ENCODE results near the gene MIOS.

MIOS gene

DNA sequence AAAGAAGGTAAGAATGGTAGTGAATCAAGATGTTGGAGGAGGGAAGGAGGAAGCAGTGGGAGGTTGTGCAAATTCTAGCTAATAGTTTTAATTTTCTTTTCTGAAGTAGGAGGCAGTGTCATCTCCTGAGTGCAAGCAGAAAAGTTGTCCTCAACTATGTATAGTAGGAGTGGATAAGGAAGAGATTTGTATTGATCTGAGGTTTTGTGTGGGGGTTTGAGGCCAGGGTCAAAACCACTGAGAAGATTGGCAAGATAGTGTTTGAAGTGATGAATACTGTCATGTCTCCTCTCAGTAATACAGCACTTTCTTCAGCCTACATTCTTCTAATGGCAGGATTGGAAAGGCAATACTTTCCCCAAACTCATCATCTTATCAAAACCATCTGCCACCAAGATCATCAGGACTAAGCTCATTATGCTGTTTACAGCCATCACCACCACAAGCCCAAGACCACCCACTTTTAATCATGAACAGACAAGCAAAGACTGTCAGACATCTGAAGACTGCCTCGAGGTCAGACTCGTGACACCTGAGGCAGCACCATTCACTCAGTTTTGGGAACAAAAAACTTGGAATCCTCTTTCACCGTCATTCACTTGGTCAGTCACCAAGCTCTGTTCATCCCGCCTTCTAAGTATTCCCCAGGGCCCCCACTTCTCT, 1.5 kb upstream of the MIOS start:
- Histone ChIP-seq H3K27me3 (no peaks in the 10 kb centered on the region), H4K20me1 (no peaks in the 10 kb centered on the region), H3K9me3 (peaks cover 10% of the 10 kb centered on the region), H3K27ac (no peak overlapping the region), H3K4me2 (no peak overlapping the region), H3K4me1 (peaks cover 30% of the 10 kb centered on the region), H3K36me3 (peaks cover 8% of the 10 kb centered on the region; the same call in 1 of the 2 replicates), H3K9ac (no peak overlapping the region), H3K4me3 (no peak overlapping the region)
- no peak for TF ChIP-seq Cebpa-rat (IDR thresholded peaks at IDR 0.05)

DNA sequence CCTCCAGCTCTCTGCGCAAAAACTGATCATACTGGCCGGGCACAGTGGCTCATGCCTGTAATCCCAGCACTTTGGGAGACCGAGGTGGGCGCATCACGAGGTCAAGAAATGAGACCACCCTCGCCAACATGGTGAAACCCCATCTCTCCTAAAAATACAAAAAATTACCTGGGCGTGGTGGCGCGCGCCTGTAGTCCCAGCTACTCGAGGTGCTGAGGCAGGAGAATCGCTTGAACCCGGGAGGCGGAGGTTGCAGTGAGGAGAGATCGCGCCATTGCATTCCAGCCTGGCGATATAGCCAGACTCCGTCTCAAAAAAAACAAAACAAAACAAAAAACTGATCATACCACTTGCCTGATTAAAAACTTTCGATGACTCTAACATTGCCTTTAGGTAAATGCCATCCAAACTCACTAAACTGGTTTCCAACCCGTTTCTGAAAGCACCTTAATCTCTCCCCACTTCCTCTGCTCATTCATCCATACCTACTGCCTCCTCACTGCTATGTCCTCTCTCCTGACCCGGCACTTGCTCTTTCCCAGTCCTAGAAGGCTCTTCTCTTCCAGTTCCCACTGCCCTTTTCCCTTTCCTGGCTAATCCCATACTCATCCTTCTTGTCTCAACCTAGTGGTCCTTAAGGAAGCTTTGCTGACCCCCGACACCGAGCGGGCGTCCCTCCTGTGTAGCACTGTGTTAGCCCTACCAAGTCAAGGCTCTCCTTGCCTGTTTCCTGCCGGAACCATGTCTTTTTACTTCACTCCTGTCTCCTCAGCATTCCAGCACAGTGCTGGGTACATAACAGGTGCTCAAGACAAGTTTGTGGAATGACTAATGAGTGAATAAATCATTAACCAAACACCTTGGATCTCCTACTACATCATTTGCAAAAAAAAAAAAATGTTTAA, 686 bp upstream of the MIOS start:
- peak overlapping the region; percentile 96 for H3K27ac ChIP-seq

DNA sequence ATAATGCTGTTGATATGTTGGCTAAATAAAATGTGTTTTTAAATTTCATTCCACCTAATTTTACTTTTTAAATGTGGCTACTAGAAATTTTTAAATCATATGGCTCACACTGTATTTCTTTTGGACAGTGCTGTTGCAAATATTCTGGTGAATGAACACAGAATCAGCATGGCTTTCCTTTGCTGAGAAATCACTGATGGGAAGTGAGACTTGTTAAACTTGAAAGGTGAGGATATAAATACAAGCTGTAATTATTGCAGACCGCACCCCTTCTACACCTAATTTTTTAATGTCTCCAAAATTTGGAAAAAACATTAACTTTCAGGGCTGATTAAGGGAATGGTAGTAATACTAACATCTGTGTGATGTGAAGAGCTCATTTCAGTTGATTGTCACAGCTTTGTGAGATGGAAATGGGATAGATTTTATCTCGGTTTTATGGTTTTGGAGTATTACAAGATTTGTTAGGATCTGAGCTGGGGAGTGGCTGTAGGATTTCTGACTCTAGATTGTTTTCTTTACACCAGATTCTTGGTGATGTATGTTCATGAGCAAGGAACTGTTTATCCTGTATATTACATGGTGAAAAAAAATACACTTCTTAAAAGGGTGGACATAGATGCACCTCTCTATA, 1.3 kb downstream of the MIOS start:
- peaks cover 34% of the 10 kb centered on the region for H3K36me3 ChIP-seq
- peak overlapping the region; percentile 97 for H3K9ac ChIP-seq
- H3K27me3 ChIP-seq, result no peaks in the 10 kb centered on the region
- peak overlapping the region; percentile 91 for H3K4me2 ChIP-seq
- peaks cover 27% of the 10 kb centered on the region for H3K9me3 ChIP-seq
- H3K27ac ChIP-seq, result peak overlapping the region; percentile 96; the same call in 1 of the 2 replicates
- no peak for TF ChIP-seq Cebpa-rat (IDR thresholded peaks at IDR 0.05)
- H4K20me1 ChIP-seq, result no peaks in the 10 kb centered on the region
- H3K4me3 ChIP-seq, result peak overlapping the region; percentile 95
- H3K4me1 ChIP-seq, result peaks cover 30% of the 10 kb centered on the region

More for the DNA sequence above, 686 bp upstream of the MIOS start:
- H3K4me2 ChIP-seq, result peak overlapping the region; percentile 91
- no peaks in the 10 kb centered on the region for H3K27me3 ChIP-seq
- peaks cover 30% of the 10 kb centered on the region for H3K4me1 ChIP-seq
- peak overlapping the region; percentile 95 for H3K4me3 ChIP-seq
- peaks cover 16% of the 10 kb centered on the region for H3K36me3 ChIP-seq
- peaks cover 18% of the 10 kb centered on the region for H3K9me3 ChIP-seq
- no peaks in the 10 kb centered on the region for H4K20me1 ChIP-seq
- TF ChIP-seq Cebpa-rat (IDR thresholded peaks at IDR 0.05), result no peak
- peak overlapping the region; percentile 97 for H3K9ac ChIP-seq

DNA sequence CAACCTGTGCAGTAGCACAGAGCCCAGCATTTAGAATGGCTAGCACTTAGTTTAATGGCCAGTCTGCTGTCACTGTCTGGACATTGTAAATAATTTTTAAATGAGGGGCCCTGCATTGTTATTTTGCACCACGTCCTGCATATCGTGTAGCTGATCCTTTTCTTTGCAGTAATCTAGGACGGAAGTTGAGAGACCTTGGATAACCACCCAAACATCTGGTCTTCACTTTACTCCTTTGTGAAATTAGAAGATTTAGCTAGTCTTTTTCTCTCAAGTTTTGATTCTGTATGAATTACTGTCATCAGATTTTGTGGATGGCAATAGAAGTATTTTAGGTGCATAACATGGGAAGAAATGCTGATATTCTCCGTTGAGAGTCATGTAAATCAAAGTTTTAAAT, 1.9 kb downstream of the MIOS start:
- H3K36me3 ChIP-seq, result peaks cover 40% of the 10 kb centered on the region
- H3K27ac ChIP-seq, result 0 out of 2 replicates have a peak overlapping the region, but pooled peaks have one; percentile 2
- peak overlapping the region; percentile 95 for H3K4me3 ChIP-seq
- no peak for TF ChIP-seq Cebpa-rat (IDR thresholded peaks at IDR 0.05)
- H3K9me3 ChIP-seq, result peaks cover 33% of the 10 kb centered on the region
- H3K4me2 ChIP-seq, result peak overlapping the region; percentile 91
- H3K4me1 ChIP-seq, result peaks cover 30% of the 10 kb centered on the region
- no peaks in the 10 kb centered on the region for H4K20me1 ChIP-seq
- H3K9ac ChIP-seq, result peak overlapping the region; percentile 97; the same call in 1 of the 2 replicates
- no peaks in the 10 kb centered on the region for H3K27me3 ChIP-seq

DNA sequence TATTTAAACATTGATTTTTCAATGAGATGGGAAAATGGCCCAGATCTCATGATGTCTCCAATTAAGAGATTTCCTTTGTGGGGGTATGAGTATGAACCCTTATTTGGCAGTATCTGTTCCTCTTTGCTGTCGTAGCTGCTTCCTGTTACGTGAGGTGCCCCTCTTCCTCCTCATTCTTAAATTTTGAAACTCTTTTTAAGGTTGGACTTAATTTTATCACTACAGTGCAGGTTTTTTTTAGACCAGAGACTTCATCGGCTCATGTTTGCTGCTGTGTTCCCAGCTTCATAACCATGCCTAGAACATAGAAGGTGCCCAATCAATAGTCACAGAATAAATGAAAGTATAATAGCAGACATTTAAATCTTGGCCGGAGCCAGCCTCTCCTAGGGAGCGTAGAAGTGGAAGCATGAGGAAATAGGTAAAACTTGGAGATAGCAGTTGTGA, 2.4 kb downstream of the MIOS start:
- Histone ChIP-seq H3K4me3 (peak overlapping the region; percentile 95), H3K4me1 (peaks cover 30% of the 10 kb centered on the region), H3K27ac (peak overlapping the region; percentile 15; the same call in 1 of the 2 replicates), H3K27me3 (no peaks in the 10 kb centered on the region), H3K9me3 (peaks cover 33% of the 10 kb centered on the region), H4K20me1 (no peaks in the 10 kb centered on the region), H3K4me2 (peak overlapping the region; percentile 91), H3K36me3 (peaks cover 45% of the 10 kb centered on the region), H3K9ac (peak overlapping the region; percentile 44; the same call in 1 of the 2 replicates)
- no peak for TF ChIP-seq Cebpa-rat (IDR thresholded peaks at IDR 0.05)

DNA sequence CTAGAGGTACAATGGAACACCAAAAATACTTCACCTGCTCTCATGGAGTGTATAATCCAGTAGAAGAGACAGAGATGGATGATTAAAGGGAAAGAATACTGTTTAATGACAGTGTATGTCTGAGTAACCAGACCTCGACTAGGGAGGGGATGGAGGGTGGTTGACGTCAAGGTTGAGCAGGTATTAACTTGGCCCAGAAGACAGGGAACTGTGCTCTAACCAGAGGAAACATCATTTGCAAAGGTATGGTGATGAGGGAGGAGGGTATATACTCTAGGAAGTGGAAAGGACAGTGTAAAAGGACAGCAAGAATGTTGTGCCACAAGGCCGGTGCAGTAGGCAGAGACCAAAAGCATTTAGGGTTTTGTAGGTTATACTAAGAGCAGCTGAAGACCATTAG, 2.9 kb downstream of the MIOS start:
- peak overlapping the region; percentile 15; the same call in 1 of the 2 replicates for H3K27ac ChIP-seq
- no peak for TF ChIP-seq Cebpa-rat (IDR thresholded peaks at IDR 0.05)

DNA sequence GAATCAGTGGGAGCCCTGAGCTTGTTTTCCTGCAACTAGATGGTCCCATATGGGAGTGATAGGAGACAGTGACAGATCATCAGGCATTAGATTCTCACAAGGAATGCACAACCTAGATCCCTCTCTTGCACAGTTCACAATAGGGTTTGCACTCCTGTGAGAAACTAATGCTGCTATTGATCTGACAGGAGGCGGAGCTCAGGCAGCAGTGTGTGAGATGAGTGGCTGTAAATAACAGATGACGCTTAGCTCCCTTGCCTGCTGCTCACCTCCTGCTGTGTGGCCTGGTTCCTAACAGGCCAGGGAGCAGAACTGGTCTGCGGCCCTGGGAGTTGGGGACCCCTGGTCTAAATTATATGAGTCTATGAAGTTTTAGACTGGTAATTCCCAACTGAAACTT, 3.9 kb downstream of the MIOS start:
- Histone ChIP-seq H3K27ac (no peak overlapping the region), H3K36me3 (peaks cover 46% of the 10 kb centered on the region), H3K4me1 (peaks cover 30% of the 10 kb centered on the region), H3K27me3 (no peaks in the 10 kb centered on the region), H3K4me2 (no peak overlapping the region), H3K4me3 (no peak overlapping the region), H3K9ac (no peak overlapping the region), H4K20me1 (no peaks in the 10 kb centered on the region), H3K9me3 (peaks cover 33% of the 10 kb centered on the region)
- no peak for TF ChIP-seq Cebpa-rat (IDR thresholded peaks at IDR 0.05)

More for the DNA sequence above, 2.9 kb downstream of the MIOS start:
- H3K27me3 ChIP-seq, result no peaks in the 10 kb centered on the region
- no peak overlapping the region for H3K9ac ChIP-seq
- H4K20me1 ChIP-seq, result no peaks in the 10 kb centered on the region
- H3K36me3 ChIP-seq, result peaks cover 46% of the 10 kb centered on the region
- peaks cover 33% of the 10 kb centered on the region for H3K9me3 ChIP-seq
- H3K4me2 ChIP-seq, result peak overlapping the region; percentile 91
- no peak overlapping the region for H3K4me3 ChIP-seq
- peaks cover 30% of the 10 kb centered on the region for H3K4me1 ChIP-seq

DNA sequence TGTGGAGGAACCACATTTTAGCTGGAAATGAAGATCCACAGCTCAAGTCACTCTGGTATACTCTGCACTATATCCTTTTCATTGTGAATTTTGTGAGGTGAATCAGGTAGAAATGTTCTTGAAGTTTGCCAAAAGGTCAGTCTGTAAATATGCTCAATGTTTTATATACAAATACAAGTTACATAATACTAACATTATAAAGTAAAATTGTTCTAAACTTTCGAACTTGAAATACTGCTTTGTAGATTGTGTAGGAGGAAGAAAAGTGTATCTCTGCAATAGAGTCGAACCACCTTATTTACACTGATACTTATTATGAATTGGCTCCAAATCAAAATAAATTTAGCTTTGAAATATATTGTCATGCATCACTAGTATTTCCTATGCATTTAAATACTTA, 7.0 kb downstream of the MIOS start:
- Histone ChIP-seq H3K9ac (no peak overlapping the region), H3K36me3 (peaks cover 48% of the 10 kb centered on the region), H3K4me2 (no peak overlapping the region), H3K4me3 (no peak overlapping the region), H3K27ac (no peak overlapping the region), H4K20me1 (no peaks in the 10 kb centered on the region), H3K4me1 (peaks cover 25% of the 10 kb centered on the region), H3K9me3 (peaks cover 33% of the 10 kb centered on the region), H3K27me3 (no peaks in the 10 kb centered on the region)
- TF ChIP-seq Cebpa-rat (IDR thresholded peaks at IDR 0.05), result no peak

DNA sequence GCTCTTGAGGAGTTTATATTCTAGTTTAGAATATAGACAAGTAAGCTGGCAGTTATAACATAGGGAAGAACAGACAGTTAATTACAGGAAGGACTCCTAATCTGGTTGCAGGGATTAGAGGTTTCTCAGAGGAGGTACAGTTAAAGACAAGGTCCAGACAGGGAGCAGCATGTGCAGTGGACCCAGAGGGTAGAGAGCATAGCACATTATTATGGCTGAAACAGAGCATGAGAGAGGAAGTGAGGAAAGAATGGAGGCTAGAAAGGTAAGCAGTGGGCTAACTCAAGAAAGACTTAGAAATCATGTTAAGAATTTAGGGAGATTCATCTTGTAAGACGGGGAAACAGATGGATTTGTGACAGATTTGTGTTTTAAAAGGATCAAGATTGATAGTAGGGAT, 9.7 kb downstream of the MIOS start:
- H3K4me2 ChIP-seq, result no peak overlapping the region
- H3K27ac ChIP-seq, result no peak overlapping the region
- no peaks in the 10 kb centered on the region for H3K27me3 ChIP-seq
- peaks cover 19% of the 10 kb centered on the region for H3K9me3 ChIP-seq
- H3K36me3 ChIP-seq, result peaks cover 40% of the 10 kb centered on the region
- H3K4me3 ChIP-seq, result no peak overlapping the region
- H3K4me1 ChIP-seq, result peaks cover 13% of the 10 kb centered on the region
- H4K20me1 ChIP-seq, result no peaks in the 10 kb centered on the region
- no peak overlapping the region for H3K9ac ChIP-seq
- no peak for TF ChIP-seq Cebpa-rat (IDR thresholded peaks at IDR 0.05)

Measured in BLaER1 (cell line).